Naive thymus-derived CD4-positive, alpha-beta T cell (primary cell): ENCODE measurements around the gene NTNG1. TPM values are rescaled to one million over a fixed set of nuclear protein-coding genes. Genes with fewer than 3 reads are reported as not detected.

ENCODE experiments used
- ATAC-seq: fragments of 150-1000 bp; cut with Tn5 transposase; 2 replicates; pipeline ENCODE4 v1.10.0; 2021; ENCODE audit warnings: mild to moderate bottlenecking, moderate library complexity
- CTCF ChIA-PET: fragments of 350-600 bp; sonication (Branson Sonifier 250); formaldehyde crosslinking; loops from one replicate; lab custom pipeline; 2021; ENCODE audit warnings: antibody characterized with exemption; lab: Charles Lee
- POLR2A ChIA-PET: fragments of 350-600 bp; sonication (Branson Sonifier 250); formaldehyde crosslinking; loops from one replicate; lab custom pipeline; 2021; ENCODE audit warnings: antibody characterized with exemption, inconsistent platforms; lab: Charles Lee
- DNase-seq, 9 donors: peaks; one replicate each; pipeline versions ENCODE4 v3.0.0 to v3.0.0-alpha.2; 2020 to 2022; ENCODE audit warnings: mixed read lengths in 1 of 9
- H3K27ac ChIP-seq: one replicate; pipeline ENCODE4 v1.7.0; 2013; ENCODE audit warnings: mild to moderate bottlenecking, low read depth, low read length, moderate library complexity
- H3K27me3 ChIP-seq, 2 donors: one replicate each; pipeline ENCODE4 v1.7.0; 2013; ENCODE audit warnings: low read length in 2 of 2, mild to moderate bottlenecking in 2 of 2, moderate library complexity in 2 of 2; ENCODE audit not compliant: control insufficient read depth in 2 of 2, insufficient read depth in 2 of 2
- H3K36me3 ChIP-seq, 3 experiments: 1 replicate in 2 of 3; 2 replicates in 1 of 3; pipeline ENCODE4 v1.7.0; 2013; ENCODE audit warnings: low read length in 3 of 3, mild to moderate bottlenecking in 3 of 3, moderate library complexity in 1 of 3; ENCODE audit not compliant: insufficient read depth in 3 of 3, control insufficient read depth in 2 of 3
- H3K4me1 ChIP-seq, 2 donors: one replicate each; pipeline ENCODE4 v1.7.0; 2013; ENCODE audit warnings: low read length in 2 of 2, mild to moderate bottlenecking in 2 of 2, moderate library complexity in 1 of 2; ENCODE audit not compliant: control insufficient read depth in 2 of 2, insufficient read depth in 2 of 2
- H3K4me3 ChIP-seq: 2 replicates; pipeline ENCODE4 v1.7.0; 2013; ENCODE audit warnings: mild to moderate bottlenecking, low read length
- H3K9me3 ChIP-seq, 3 experiments: 1 replicate in 2 of 3; 2 replicates in 1 of 3; pipeline ENCODE4 v1.7.0; 2013; ENCODE audit warnings: low read length in 3 of 3; ENCODE audit not compliant: control insufficient read depth in 2 of 3
- H3K27ac Mint-ChIP-seq, 9 donors: one replicate each; pipeline ENCODE4 v1.8.0; 2020 to 2022; ENCODE audit warnings: mixed read lengths in 9 of 9, mild to moderate bottlenecking in 8 of 9, moderate library complexity in 5 of 9, inconsistent platforms in 2 of 9
- H3K27me3 Mint-ChIP-seq, 5 donors: one replicate each; pipeline ENCODE4 v1.8.0; 2021 to 2022; ENCODE audit warnings: mixed read lengths in 5 of 5, mild to moderate bottlenecking in 1 of 5
- H3K36me3 Mint-ChIP-seq, 5 donors: one replicate each; pipeline ENCODE4 v1.8.0; 2020 to 2022; ENCODE audit warnings: mixed read lengths in 5 of 5, mild to moderate bottlenecking in 3 of 5, inconsistent platforms in 1 of 5
- H3K4me1 Mint-ChIP-seq, 7 donors: one replicate each; pipeline ENCODE4 v1.8.0; 2020 to 2022; ENCODE audit warnings: mixed read lengths in 7 of 7, mild to moderate bottlenecking in 3 of 7, inconsistent platforms in 1 of 7
- H3K4me3 Mint-ChIP-seq, 10 donors: one replicate each; pipeline ENCODE4 v1.8.0; 2020 to 2022; ENCODE audit warnings: mild to moderate bottlenecking in 10 of 10, mixed read lengths in 10 of 10, moderate library complexity in 6 of 10, inconsistent platforms in 2 of 10
- H3K9me3 Mint-ChIP-seq, 11 donors: one replicate each; pipeline ENCODE4 v1.8.0; 2020 to 2022; ENCODE audit warnings: mixed read lengths in 11 of 11, mild to moderate bottlenecking in 4 of 11, inconsistent platforms in 1 of 11, moderate library complexity in 1 of 11
- intact Hi-C, 2 donors: fragments of 100-400 bp; cut with micrococcal nuclease; formaldehyde crosslinking; loops; one replicate each; pipeline ENCODE4 v1.15.1; 2023
- polyA plus RNA-seq, 2 donors: library from polyadenylated mRNA; unstranded; fragments of 300-500 nt; fragmentation: Illumina TruSeq; gene quantifications; one replicate each; pipeline ENCODE4 v1.2.3, GENCODE V29; 2021
- total RNA-seq, 6 experiments: library from RNA in 5 of 6; stranded (reverse) in 5 of 6; gene quantifications; 1 replicate in 5 of 6; 2 replicates in 1 of 6; pipeline ENCODE4 v1.2.3 and lab custom pipeline; 2021 to 2026

Gene NTNG1
- total and polyA plus RNA-seq, 7 experiments from 2014 or later = not detected

DNA sequence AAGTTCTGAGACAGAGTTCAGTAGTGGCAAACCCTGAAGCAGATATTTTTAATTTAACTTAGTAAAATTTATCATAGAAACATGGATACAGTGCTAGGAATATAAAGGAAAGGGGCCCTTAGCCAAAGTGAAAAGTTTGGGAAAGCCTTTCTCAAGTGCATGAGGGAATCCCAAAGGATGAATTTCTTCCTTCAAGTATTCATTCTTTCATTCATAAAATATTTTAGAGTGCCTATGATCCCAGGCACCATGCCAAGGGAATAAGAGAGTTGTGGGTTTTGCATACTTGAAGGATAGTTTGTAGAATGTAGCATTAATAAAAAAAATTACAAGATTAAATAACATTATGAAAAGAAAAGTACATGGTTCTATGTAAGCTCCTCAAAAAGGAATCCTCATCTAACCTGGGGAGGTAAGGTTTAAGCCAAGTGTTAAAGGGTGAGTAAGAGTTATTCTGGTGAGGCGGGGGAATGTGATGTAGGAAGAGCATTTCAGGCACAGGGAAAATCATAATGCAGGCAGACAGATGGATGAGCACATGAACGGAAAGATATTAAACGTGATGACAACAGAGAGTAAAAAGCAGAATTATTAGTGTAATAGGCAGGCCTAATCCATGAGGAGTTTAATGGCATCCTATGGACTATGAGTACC lies 40.4 kb upstream of the NTNG1 start:
- no peaks in the 10 kb centered on the region for H3K9me3 ChIP-seq
- Mint-ChIP-seq H3K4me3 (no peak overlapping the region), H3K27me3 (peaks cover 0 to 19% (median 12%) of the 10 kb centered on the region in 5 donors), H3K36me3 (peaks cover 0 to 7% (median 0%) of the 10 kb centered on the region in 5 donors), H3K9me3 (peaks cover 0 to 2% (median 0%) of the 10 kb centered on the region in 11 donors), H3K27ac (no peak overlapping the region), H3K4me1 (peaks cover 0 to 3% (median 0%) of the 10 kb centered on the region in 7 donors)
- no peaks in the 10 kb centered on the region for H3K4me1 ChIP-seq
- ATAC-seq (no peak), DNase-seq (no peak)
- ChIA-PET CTCF (no interaction called here), POLR2A (no interaction called here)
- H3K27ac ChIP-seq = no peak overlapping the region
- intact Hi-C loops = no loop called here
- no peaks in the 10 kb centered on the region for H3K36me3 ChIP-seq
- no peak overlapping the region for H3K4me3 ChIP-seq
- H3K27me3 ChIP-seq = no peaks in the 10 kb centered on the region

DNA sequence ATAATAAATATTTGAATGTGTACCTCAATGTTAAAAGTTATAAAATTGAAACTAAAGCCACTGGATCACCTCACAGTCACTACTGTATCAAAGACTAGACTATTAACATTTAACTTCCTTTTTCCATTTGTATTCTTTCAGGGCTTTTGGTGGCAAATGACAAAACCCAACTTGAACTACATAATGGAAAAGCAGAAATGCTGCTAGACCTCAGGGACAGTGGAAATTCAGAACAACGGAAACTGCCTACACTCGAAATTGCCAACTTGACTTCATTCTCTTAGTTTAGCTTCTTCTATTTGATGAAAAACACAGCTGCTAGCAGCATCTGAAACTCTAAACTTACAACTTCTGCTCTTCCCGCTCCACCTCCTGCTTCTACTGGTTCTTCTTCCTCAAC lies 34.9 kb upstream of the NTNG1 start:
- Mint-ChIP-seq H3K9me3 (peaks cover 0 to 1% (median 0%) of the 10 kb centered on the region in 11 donors), H3K36me3 (no peaks in the 10 kb centered on the region), H3K27me3 (peaks cover 0 to 7% (median 0%) of the 10 kb centered on the region in 5 donors), H3K4me3 (no peak overlapping the region), H3K4me1 (peaks cover 0 to 3% (median 0%) of the 10 kb centered on the region in 7 donors), H3K27ac (no peak overlapping the region)
- Histone ChIP-seq H3K36me3 (no peaks in the 10 kb centered on the region), H3K27ac (no peak overlapping the region), H3K9me3 (no peaks in the 10 kb centered on the region), H3K4me1 (no peaks in the 10 kb centered on the region), H3K27me3 (no peaks in the 10 kb centered on the region), H3K4me3 (no peak overlapping the region)
- intact Hi-C loops = no loop called here
- DNase-seq = no peak
- ChIA-PET CTCF (no interaction called here), POLR2A (no interaction called here)
- no peak for ATAC-seq

DNA sequence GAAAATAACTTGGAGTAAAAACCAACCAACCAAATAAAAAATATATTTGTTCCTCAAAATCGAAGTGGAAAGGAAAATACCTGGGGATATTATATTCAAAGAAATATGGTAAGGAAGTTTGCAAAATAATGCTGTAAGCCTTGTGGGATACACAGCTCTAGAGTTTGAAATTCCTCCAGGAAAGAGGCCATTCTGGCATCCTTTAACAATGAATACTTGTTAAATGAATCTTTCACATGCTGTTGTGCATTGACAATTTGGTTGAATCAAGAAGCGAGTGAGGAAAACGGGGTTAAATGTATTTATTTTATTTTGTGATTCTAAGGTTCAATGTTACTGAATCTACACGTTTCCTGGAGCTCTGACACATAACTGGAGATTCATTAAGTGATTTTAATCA lies 30.5 kb upstream of the NTNG1 start:
- Histone ChIP-seq H3K36me3 (no peaks in the 10 kb centered on the region), H3K4me3 (no peak overlapping the region), H3K27ac (no peak overlapping the region), H3K4me1 (no peaks in the 10 kb centered on the region), H3K27me3 (no peaks in the 10 kb centered on the region), H3K9me3 (no peaks in the 10 kb centered on the region)
- no peaks in the 10 kb centered on the region for H3K4me1 Mint-ChIP-seq
- peaks cover 0 to 12% (median 2%) of the 10 kb centered on the region in 5 donors for H3K27me3 Mint-ChIP-seq
- H3K27ac Mint-ChIP-seq = no peak overlapping the region
- H3K4me3 Mint-ChIP-seq = no peak overlapping the region
- H3K36me3 Mint-ChIP-seq = no peaks in the 10 kb centered on the region
- H3K9me3 Mint-ChIP-seq = peaks cover 0 to 4% (median 0%) of the 10 kb centered on the region in 11 donors
- POLR2A ChIA-PET = no interaction called here
- no peak for DNase-seq
- CTCF ChIA-PET = no interaction called here
- intact Hi-C loops = no loop called here
- ATAC-seq = no peak

- Mint-ChIP-seq H3K36me3 (no peaks in the 10 kb centered on the region), H3K4me3 (no peak overlapping the region), H3K27me3 (peaks cover 0 to 42% (median 23%) of the 10 kb centered on the region in 5 donors), H3K4me1 (no peaks in the 10 kb centered on the region), H3K9me3 (peaks cover 0 to 7% (median 0%) of the 10 kb centered on the region in 11 donors), H3K27ac (no peak overlapping the region)
- H3K4me3 ChIP-seq = no peak overlapping the region
- DNase-seq (no peak), ATAC-seq (no peak)
- no peaks in the 10 kb centered on the region for H3K4me1 ChIP-seq
- H3K9me3 ChIP-seq = no peaks in the 10 kb centered on the region
- no peaks in the 10 kb centered on the region for H3K36me3 ChIP-seq
- H3K27ac ChIP-seq = no peak overlapping the region
- POLR2A ChIA-PET = no interaction called here
- CTCF ChIA-PET = no interaction called here
- H3K27me3 ChIP-seq = no peaks in the 10 kb centered on the region
- intact Hi-C loops = no loop called here
Measured at GRCh38 chr1:107116306-107116790, 24.5 kb upstream of the NTNG1 start.

DNA sequence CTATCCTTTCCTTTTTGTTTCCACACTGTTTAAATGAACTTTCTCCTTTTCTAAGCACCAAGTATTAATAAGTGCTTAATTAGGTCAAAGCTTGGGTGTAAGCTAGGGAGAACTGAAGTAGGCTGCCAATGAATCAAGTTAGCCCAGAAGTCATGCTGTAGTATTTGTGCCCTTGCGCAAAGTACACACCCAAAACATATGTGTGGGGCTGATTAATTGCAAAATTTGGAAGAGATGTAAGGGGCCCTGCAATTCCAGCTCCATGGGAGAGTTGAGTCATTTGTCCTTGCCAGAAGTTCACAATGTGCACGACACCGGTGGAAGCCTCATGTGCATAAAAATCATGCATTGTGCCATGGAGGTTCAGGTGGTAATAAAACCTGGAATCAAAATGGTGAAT lies 18.6 kb upstream of the NTNG1 start:
- H3K27ac ChIP-seq = no peak overlapping the region
- no peaks in the 10 kb centered on the region for H3K27me3 ChIP-seq
- Mint-ChIP-seq H3K4me3 (no peak overlapping the region), H3K27ac (no peak overlapping the region), H3K4me1 (no peaks in the 10 kb centered on the region), H3K9me3 (peaks cover 0 to 4% (median 0%) of the 10 kb centered on the region in 11 donors), H3K27me3 (peaks cover 3 to 23% (median 19%) of the 10 kb centered on the region in 5 donors), H3K36me3 (no peaks in the 10 kb centered on the region)
- intact Hi-C loops = no loop called here
- H3K4me1 ChIP-seq = no peaks in the 10 kb centered on the region
- ATAC-seq (no peak), DNase-seq (no peak)
- POLR2A ChIA-PET = no interaction called here
- H3K4me3 ChIP-seq = no peak overlapping the region
- no peaks in the 10 kb centered on the region for H3K9me3 ChIP-seq
- CTCF ChIA-PET = no interaction called here
- H3K36me3 ChIP-seq = no peaks in the 10 kb centered on the region

DNA sequence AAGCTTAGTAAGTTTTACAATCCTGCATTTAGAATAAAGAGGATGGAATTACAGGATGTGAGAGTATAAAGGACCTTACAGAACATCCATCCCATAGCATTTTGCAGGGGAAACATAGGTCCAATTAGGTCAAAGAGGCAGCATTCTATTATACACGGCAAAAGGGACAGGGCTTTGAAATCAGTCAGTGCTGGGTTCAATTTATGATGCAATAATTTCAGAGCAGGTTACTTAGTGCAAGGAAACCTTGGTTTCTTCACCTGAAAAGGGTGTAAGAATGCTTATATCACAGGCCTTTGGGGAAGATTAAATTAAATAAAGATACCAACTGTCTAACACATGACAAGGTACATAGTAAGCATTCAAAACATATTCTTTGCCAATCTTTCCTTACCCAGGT lies 17.1 kb upstream of the NTNG1 start:
- Mint-ChIP-seq H3K36me3 (no peaks in the 10 kb centered on the region), H3K4me1 (no peaks in the 10 kb centered on the region), H3K9me3 (peaks cover 0 to 4% (median 0%) of the 10 kb centered on the region in 11 donors), H3K4me3 (no peak overlapping the region), H3K27ac (no peak overlapping the region), H3K27me3 (peaks cover 3 to 26% (median 18%) of the 10 kb centered on the region in 5 donors)
- no peak overlapping the region for H3K4me3 ChIP-seq
- ChIA-PET CTCF (no interaction called here), POLR2A (no interaction called here)
- H3K9me3 ChIP-seq = no peaks in the 10 kb centered on the region
- DNase-seq = no peak
- intact Hi-C loops = no loop called here
- H3K27ac ChIP-seq = no peak overlapping the region
- no peaks in the 10 kb centered on the region for H3K4me1 ChIP-seq
- no peak for ATAC-seq
- H3K36me3 ChIP-seq = no peaks in the 10 kb centered on the region
- no peaks in the 10 kb centered on the region for H3K27me3 ChIP-seq

GRCh38 chr1:107124694-107125093 lies 16.1 kb upstream of the NTNG1 start:
- no peak overlapping the region for H3K4me3 ChIP-seq
- no peak for DNase-seq
- no peaks in the 10 kb centered on the region for H3K36me3 ChIP-seq
- no peaks in the 10 kb centered on the region for H3K9me3 ChIP-seq
- no peaks in the 10 kb centered on the region for H3K4me1 Mint-ChIP-seq
- no peak overlapping the region for H3K4me3 Mint-ChIP-seq
- no peak overlapping the region for H3K27ac Mint-ChIP-seq
- H3K27me3 Mint-ChIP-seq = peaks cover 3 to 29% (median 18%) of the 10 kb centered on the region in 5 donors
- POLR2A ChIA-PET = no interaction called here
- no peak overlapping the region for H3K27ac ChIP-seq
- no peak for ATAC-seq
- H3K27me3 ChIP-seq = no peaks in the 10 kb centered on the region
- CTCF ChIA-PET = no interaction called here
- H3K4me1 ChIP-seq = no peaks in the 10 kb centered on the region
- H3K9me3 Mint-ChIP-seq = peaks cover 0 to 4% (median 0%) of the 10 kb centered on the region in 11 donors
- intact Hi-C loops = no loop called here
- no peaks in the 10 kb centered on the region for H3K36me3 Mint-ChIP-seq
